Esophagus squamous epithelium (tissue), 4 donors: Measurements from ENCODE around the gene TRMT11.

Experiments
- POLR2A ChIP-seq, 4 donors: fragments of 450-650 bp; IDR thresholded peaks; one replicate each; pipeline ENCODE4 v1.6.1; 2017; ENCODE audit warnings: antibody characterized with exemption in 4 of 4, mild to moderate bottlenecking in 4 of 4, moderate library complexity in 3 of 4
- TF ChIP-seq, protein P1 (sequence below), 6 experiments: fragments of 450-650 bp in 4 of 6; fragments of 200-600 bp in 2 of 6; sonication (generic) in 2 of 6; IDR thresholded peaks; one replicate each; pipeline ENCODE4 v1.5.1; 2016 to 2019; ENCODE audit warnings: antibody characterized with exemption in 6 of 6, mild to moderate bottlenecking in 4 of 6, moderate library complexity in 4 of 6

DNA sequence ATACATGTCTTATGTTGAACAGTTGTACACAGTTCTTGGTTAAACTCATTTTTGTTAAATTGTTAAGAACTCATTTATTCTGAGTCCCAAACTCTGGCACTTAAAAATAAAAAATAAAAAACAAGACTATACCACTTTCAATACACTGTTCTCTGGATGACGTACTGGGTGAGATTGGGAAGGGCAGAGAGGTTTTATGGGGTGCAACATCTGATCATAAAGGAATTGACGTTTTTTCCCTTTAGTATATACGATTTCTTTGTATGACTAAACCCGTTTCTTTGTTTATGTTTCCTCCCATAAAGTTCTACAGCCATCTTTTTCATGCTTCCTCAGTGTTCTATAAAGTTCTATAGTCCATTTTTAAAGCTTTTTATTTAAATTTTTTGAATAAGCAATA lies 69.1 kb downstream of the TRMT11 start:
- TF ChIP-seq, protein P1, sequence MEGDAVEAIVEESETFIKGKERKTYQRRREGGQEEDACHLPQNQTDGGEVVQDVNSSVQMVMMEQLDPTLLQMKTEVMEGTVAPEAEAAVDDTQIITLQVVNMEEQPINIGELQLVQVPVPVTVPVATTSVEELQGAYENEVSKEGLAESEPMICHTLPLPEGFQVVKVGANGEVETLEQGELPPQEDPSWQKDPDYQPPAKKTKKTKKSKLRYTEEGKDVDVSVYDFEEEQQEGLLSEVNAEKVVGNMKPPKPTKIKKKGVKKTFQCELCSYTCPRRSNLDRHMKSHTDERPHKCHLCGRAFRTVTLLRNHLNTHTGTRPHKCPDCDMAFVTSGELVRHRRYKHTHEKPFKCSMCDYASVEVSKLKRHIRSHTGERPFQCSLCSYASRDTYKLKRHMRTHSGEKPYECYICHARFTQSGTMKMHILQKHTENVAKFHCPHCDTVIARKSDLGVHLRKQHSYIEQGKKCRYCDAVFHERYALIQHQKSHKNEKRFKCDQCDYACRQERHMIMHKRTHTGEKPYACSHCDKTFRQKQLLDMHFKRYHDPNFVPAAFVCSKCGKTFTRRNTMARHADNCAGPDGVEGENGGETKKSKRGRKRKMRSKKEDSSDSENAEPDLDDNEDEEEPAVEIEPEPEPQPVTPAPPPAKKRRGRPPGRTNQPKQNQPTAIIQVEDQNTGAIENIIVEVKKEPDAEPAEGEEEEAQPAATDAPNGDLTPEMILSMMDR (IDR thresholded peaks at IDR 0.05) = no peak
- no peak for TF ChIP-seq POLR2A (IDR thresholded peaks at IDR 0.05)
